HG03280 (cell line): Measurements from ENCODE around the gene WASL.
"Not testable (repeated sequence)": the region's sequence is repeated elsewhere in the genome, so short reads cannot be mapped to it uniquely, and the experiment has no call there.

ENCODE experiments used
- ATAC-seq: cut with Tn5 transposase; IDR thresholded peaks from one replicate; pipeline ENCODE4 v1.9.1; 2021; ENCODE audit warnings: mild to moderate bottlenecking, moderate library complexity; ENCODE audit not compliant: unreplicated experiment

The WASL gene

DNA sequence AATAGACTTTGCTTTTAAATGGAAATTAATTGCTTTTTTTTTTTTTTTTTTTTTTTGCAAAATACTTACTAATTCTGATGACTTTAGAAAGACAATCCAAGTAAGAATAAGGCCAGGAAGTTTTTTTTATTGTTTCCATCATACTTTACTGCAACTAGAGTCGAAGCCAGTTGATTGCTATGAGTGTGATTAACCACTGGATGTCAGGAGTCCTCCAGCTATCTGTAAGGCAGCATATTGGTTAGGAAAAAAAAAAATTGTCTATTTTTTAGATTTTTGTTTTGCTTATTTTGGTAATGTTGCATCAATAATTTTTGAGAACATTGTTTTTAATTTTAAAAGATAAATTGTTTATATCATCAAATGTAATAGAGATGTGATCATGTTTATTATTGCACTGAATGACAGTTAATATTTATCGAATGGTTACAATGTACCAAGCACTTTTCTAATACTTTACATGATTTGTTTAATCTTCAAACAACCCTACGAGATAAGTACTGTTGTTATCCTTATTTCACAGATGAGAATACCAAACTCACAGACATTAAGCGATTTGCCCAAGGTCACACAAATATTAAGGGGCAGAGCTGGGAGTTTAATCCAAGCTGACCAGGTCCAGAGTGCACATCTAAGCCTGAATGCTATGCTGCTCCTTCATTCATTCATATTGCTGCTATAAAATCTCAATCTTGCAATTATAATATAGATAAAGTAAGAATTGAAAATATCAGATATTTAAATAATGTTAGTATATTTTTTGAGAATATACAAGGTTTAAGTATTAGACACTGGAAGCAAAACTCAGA is 113.0 kb downstream of the WASL start:
- no peak for ATAC-seq

DNA sequence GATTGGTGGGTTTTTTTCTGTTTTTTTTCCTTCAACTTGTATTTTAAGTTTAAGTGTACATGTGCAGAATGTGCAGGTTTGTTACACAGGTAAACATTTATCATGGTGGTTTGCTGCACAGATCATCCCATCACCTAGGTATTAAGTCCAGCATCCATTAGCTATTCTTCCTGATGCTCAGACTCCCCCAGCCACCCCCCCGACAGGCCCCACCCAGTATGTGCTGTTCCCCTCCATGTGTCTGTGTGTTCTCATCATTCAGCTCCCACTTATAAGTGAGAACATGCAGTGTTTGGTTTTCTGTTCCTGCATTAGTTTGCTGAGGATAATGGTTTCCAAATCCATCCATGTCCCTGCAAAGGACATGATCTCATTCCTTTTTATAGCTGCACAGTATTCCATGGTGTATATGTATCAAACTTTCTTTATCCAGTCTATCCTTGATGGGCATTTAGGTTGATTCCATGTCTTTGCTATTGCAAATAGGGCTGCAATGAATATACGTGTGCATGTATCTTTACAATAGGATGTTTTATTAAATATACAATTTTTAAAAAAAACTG is 114.7 kb downstream of the WASL start:
- not testable (repeated sequence) for ATAC-seq

DNA sequence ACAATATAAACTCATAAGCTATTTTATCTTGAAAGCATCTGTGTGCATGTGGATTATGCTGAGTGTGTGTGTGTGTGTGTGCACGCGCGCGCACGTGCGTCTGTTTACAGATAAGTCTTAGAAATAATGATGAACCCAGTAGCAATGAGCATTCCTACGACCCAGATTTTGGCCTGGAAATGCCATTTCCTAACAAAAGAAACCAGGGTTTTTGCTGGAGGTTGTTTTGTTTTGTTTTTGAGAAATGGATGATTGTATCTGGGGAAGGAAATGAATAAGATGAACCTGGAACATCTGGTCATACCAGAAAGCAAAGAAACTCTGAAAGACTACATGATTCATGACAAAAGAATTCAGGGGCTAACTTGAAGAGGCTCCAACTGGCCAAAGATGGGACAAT is 115.2 kb downstream of the WASL start:
- no peak for ATAC-seq

DNA sequence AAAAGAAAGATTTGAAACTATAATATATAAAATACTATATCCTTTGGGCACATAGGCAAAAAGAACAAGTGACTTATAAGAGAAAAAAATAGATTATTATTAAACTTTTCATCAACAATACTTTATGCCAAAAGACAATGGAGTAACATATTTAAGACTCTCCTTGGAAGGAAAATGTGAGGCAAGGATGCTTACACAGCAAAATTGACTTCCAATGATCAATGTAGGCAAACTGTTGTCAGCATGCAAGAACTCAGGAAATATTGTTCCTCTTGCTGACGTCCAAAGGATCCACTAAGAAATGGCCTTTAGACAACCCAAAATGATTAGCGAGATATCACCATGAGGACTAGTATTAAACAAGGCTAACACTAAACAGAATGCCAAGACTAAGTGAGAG is 116.0 kb downstream of the WASL start:
- ATAC-seq: no peak
